SH-SY5Y (cell line): Measurements from ENCODE around the gene KRABD2.

Experiments
- GATA2 ChIP-seq: IDR thresholded peaks from 2 replicates; pipeline ENCODE4 v1.6.1; 2011; ENCODE audit warnings: mild to moderate bottlenecking, low read depth, low read length
- GATA3 ChIP-seq: IDR thresholded peaks from 2 replicates; pipeline ENCODE4 v1.6.1; 2011; ENCODE audit warnings: low read depth, mild to moderate bottlenecking, low read length, moderate library complexity

GRCh38 chr17:8386841-8387240 lies 10.3 kb upstream of the KRABD2 start:
- TF ChIP-seq GATA2 = no peak
- TF ChIP-seq GATA3 = no peak
